ENCODE measurements around the gene NELL1. TPM values are rescaled to one million over a fixed set of nuclear protein-coding genes. Genes with fewer than 3 reads are reported as not detected.

NELL1 gene
- total RNA-seq, 6 experiments from 2014 or later: not detected

DNA sequence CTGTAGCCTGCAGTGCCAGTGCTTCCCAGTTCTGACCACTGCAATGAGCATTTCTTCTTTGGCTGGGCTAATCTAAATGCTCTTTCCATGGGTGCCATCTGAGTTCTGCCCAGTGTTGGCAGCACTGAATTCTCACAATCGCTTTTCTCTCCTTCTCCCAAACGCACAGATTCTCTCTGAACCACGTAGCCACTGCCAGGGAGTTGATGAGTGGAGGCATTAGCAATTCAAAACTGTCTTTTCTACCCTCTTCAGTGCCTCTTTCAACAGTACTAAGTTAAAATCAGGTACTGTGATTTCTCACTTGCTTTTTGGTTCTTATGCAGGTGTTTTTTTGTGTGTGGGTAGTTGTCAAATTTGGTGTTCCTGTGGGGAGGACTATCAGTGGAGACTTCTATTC, 778.5 kb downstream of the NELL1 start:
- Mint-ChIP-seq H3K27ac (no peak overlapping the region), H3K4me3 (no peak overlapping the region), H3K4me1 (ENCODE audit: low read depth) (no peaks in the 10 kb centered on the region), H3K36me3 (ENCODE audit: low read depth) (no peaks in the 10 kb centered on the region), H3K27me3 (ENCODE audit: insufficient read depth) (no peaks in the 10 kb centered on the region), H3K9me3 (peaks cover 36% of the 10 kb centered on the region)
- TF ChIP-seq, protein P1, sequence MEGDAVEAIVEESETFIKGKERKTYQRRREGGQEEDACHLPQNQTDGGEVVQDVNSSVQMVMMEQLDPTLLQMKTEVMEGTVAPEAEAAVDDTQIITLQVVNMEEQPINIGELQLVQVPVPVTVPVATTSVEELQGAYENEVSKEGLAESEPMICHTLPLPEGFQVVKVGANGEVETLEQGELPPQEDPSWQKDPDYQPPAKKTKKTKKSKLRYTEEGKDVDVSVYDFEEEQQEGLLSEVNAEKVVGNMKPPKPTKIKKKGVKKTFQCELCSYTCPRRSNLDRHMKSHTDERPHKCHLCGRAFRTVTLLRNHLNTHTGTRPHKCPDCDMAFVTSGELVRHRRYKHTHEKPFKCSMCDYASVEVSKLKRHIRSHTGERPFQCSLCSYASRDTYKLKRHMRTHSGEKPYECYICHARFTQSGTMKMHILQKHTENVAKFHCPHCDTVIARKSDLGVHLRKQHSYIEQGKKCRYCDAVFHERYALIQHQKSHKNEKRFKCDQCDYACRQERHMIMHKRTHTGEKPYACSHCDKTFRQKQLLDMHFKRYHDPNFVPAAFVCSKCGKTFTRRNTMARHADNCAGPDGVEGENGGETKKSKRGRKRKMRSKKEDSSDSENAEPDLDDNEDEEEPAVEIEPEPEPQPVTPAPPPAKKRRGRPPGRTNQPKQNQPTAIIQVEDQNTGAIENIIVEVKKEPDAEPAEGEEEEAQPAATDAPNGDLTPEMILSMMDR (IDR thresholded peaks at IDR 0.05): no peak
- DNase-seq: no peak

DNA sequence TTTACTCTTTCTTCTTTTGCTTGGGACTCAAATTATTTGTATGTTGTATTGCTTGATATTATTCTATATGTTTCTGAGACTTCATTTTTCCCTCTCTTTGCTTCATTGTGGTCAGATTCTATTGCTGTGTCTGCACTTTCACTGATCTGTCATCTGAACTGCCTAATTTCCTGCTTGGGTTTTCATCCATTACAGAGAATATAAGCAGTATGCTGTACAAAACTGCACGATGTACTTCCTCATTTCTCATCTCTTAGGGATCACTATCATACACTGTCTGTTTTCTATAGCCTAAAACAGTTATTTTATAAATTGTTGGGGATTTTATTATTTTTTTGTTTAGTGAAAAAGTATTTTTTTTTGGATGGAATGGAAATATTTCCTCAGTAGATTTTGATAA, 786.8 kb downstream of the NELL1 start:
- no peak overlapping the region for H3K27ac Mint-ChIP-seq

DNA sequence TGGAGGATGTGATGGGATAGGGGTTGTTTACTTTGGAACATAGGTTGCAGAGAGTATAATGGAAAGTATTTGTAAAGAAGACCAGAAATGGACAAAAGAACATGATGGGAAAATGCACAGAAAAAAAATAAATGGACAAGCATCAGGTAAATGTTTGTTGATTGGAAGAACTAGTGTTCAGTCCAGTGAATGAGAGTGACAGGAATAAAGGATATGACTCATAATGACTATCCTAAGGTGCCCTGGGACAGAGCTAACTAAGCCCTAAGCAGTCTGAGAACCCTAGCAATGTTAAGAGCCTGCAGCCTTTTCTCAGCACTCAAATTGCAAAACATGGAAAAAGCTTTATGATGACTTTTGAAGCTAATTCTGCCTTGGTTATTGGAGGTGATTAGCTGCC, 790.7 kb downstream of the NELL1 start:
- H3K36me3 Mint-ChIP-seq (ENCODE audit: low read depth): 0 out of 2 replicates have a peak, but pooled peaks cover 7% of the 10 kb centered on the region
- no peak for DNase-seq
- H3K27me3 Mint-ChIP-seq (ENCODE audit: insufficient read depth): no peaks in the 10 kb centered on the region
- H3K27ac Mint-ChIP-seq: no peak overlapping the region
- H3K4me1 Mint-ChIP-seq (ENCODE audit: low read depth): no peaks in the 10 kb centered on the region
- H3K9me3 Mint-ChIP-seq: peaks cover 18% of the 10 kb centered on the region
- TF ChIP-seq, protein P1 (IDR thresholded peaks at IDR 0.05): no peak
- H3K4me3 Mint-ChIP-seq: no peak overlapping the region

More for the DNA sequence above, 786.8 kb downstream of the NELL1 start:
- 0 out of 2 replicates have a peak, but pooled peaks cover 7% of the 10 kb centered on the region for H3K36me3 Mint-ChIP-seq (ENCODE audit: low read depth)
- H3K4me1 Mint-ChIP-seq (ENCODE audit: low read depth): no peaks in the 10 kb centered on the region
- H3K27me3 Mint-ChIP-seq (ENCODE audit: insufficient read depth): no peaks in the 10 kb centered on the region
- TF ChIP-seq, protein P1 (IDR thresholded peaks at IDR 0.05): no peak
- H3K9me3 Mint-ChIP-seq: peaks cover 19% of the 10 kb centered on the region
- DNase-seq: no peak
- no peak overlapping the region for H3K4me3 Mint-ChIP-seq

DNA sequence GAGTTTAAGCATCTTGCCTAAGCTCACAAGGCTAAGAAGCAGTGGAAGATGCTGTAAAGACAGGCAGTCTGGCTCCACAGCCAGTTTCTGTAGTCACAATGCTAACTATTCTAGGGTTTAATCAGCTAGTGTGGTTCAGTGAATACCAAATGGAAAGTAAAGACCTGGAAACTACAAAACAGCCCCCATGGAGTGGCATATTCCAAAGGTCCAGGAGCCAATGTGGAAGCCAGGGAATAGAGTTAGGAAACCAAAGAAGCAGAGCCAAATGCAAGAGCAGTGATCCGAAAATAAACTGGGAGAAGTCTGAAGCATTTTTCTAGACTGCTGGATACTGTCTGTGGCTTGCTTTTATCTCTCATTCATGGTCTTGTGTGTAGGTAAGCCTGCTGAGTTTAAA, 792.3 kb downstream of the NELL1 start:
- no peak overlapping the region for H3K27ac Mint-ChIP-seq
- H3K4me3 Mint-ChIP-seq: no peak overlapping the region
- peaks cover 9% of the 10 kb centered on the region for H3K9me3 Mint-ChIP-seq
- H3K36me3 Mint-ChIP-seq (ENCODE audit: low read depth): no peaks in the 10 kb centered on the region
- no peaks in the 10 kb centered on the region for H3K4me1 Mint-ChIP-seq (ENCODE audit: low read depth)
- TF ChIP-seq, protein P1 (IDR thresholded peaks at IDR 0.05): no peak
- no peak for DNase-seq
- H3K27me3 Mint-ChIP-seq (ENCODE audit: insufficient read depth): no peaks in the 10 kb centered on the region; the same call in 1 of the 2 replicates

DNA sequence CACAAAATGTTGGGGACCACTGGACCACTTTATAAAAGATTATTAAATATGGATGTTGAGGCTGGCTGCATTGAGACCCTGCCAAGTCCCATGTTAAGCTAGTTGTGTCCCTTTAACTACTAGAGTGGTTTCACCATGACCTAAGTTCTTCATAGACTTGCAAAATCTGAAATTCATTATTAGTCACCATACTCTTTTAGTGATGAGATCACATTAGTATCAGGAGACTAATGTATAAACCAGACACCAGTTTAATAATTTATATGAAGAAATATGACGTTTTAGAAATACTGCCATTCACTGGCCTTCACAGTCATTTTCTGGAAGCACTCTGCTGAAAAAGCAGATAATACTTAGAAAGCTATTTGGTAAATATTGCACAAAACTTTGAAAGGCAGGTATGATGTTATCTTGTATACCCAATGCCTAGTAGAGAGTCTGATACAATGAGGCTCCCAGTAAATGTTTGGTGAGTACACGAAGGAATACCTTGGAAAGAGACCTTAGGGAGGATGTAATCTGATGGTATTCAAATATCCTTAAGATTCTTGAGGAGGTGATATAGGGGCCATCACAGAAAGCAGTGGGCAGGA, 795.3 kb downstream of the NELL1 start:
- no peak overlapping the region for H3K4me3 Mint-ChIP-seq
- H3K4me1 Mint-ChIP-seq (ENCODE audit: low read depth): no peaks in the 10 kb centered on the region
- H3K9me3 Mint-ChIP-seq: peaks cover 11% of the 10 kb centered on the region
- DNase-seq: no peak
- H3K36me3 Mint-ChIP-seq (ENCODE audit: low read depth): no peaks in the 10 kb centered on the region
- no peaks in the 10 kb centered on the region; the same call in 1 of the 2 replicates for H3K27me3 Mint-ChIP-seq (ENCODE audit: insufficient read depth)
- H3K27ac Mint-ChIP-seq: no peak overlapping the region
- TF ChIP-seq, protein P1 (IDR thresholded peaks at IDR 0.05): no peak
